OCI-M1 (cell line): ENCODE results near the gene HNF1A.

ENCODE experiments used
- DNase-seq: peaks from one replicate; lab custom pipeline; 2025; lab: John Stamatoyannopoulos, UW

HNF1A gene

DNA sequence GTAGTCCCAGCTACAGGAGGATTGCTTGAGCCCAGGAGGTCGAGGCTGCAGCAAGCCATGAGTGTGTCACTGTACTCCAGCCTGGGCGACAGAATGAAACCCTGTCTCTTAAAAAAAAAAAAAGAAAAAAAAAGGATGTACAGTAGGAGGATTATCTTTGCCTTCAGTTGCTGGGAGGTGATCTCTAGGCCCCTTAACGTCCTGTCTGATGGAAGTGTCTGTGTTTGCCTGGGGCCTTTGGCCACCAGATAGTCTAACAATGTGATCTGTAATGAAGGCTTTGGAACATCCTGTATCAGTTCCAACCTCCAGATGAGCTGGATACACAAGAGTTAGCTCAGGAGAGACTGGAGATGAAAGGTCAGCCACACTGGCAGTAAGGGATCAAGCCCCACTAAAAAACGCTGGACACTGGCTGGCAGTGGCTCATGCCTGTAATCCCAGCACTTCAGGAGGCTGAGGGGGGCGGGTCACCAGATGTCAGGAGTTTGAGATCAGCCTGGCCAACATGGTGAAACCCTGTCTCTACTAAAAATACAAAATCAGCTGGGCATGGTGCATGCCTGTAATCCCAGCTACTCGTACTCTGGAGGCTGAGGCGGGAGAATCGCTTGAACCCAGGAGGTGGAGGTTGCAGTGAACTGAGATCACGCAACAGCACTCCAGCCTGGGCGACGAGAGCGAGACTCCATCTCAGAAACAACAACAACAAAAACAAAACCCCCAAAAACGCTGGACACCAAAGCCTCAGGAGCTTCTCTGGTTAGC is 19.0 kb upstream of the HNF1A start:
- DNase-seq: no peak

DNA sequence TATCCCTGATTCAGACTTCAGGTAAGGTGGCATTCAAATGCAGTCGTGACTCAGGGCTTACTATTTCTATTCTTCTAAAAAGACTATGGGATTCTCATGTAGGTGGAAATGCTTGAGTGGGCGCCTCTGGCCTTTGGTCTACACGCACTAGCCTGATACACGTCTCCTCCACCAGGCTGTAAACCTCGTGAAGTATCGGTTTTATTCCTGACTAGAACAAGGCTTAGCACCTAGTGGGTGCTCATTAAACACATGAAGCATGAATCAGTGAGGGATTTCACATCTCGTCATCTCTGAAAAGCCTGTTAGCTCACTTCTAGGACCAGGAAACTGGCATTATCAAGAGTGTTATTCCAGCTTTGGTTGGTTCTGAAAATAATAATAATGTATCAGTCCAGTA is 17.7 kb upstream of the HNF1A start:
- no peak for DNase-seq

DNA sequence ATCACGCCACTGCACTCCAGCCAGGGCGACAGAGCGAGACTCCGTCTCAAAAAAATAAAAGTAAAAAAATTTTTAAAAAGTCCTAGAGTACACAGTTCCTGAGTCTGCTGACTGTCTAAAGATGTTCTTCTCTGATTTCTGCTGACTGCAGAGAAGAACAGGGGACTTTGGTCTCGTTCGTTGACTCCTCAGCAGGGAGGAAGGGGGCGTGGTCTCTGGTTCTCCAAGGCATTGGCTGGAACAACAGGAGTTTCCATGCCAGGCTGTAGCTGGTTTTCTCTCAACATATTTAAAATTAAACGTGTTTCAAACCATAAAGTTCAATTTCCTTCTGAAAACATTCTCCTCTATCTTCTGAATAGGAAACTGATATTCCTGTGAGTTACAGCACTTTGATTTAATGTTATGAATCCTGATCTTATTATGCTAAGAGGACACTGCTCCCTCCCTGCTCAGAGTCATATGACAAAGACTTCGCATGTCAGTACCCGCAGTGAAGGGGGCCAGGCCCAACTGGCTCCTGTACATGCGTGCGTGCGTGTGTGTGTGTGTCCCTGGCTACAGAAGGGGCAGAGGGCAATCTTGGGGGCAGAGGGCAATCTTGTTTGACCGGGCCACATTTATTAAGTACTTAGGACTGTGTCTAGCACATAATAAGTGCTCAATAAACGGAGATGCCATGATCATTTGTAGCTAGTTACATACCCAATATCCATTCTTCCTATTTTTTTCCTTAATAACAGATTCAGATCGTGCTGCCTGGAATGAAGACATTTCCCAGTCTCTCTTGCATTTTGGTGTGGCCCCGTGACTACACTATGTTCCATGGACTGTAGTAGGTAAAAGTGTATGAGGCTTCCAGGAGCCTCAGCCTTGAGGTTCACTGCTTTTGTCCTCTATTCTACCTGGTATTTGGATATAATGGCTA is 16.5 kb upstream of the HNF1A start:
- DNase-seq: no peak

DNA sequence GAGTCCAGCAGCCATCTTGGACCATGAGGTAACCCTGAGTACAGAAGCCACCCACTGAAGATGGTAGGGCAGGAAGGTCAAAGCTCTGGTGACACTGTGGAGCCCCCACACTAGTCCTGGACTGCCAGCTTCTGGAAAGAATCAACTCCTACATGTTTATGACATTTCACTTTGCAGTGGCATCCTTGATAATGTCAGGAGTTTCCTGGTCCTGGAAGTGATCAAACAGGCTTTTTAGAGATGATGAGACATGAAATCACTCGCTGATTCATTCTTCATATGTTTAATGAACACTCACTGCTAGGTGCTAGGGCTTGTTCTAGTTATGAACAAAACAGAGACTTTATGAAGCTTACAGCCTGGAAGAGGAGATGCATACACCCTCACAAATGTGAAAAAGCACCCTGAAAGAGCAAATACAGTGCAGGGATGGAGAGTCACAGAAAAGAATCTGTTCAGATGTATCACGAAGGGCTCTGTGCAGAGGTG is 15.8 kb upstream of the HNF1A start:
- DNase-seq: no peak

DNA sequence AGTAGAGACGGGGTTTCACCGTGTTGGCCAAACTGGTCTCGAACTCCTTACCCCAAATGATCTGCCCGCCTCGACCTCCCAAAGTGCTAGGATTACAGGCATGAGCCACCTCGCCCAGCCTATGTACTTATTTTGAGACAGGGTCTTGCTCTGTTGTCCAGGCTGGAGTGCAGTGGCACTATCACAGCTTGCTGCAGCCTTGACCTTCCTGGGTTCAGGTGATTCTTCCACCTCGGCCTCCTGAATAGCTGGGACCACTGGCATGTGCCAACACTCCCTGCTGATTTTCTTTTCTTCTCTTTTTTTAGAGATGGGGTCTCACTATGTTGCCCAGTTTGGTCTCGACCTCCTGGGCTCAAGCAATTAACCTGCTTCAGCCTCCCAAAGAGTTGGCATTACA is 14.0 kb upstream of the HNF1A start:
- no peak for DNase-seq

DNA sequence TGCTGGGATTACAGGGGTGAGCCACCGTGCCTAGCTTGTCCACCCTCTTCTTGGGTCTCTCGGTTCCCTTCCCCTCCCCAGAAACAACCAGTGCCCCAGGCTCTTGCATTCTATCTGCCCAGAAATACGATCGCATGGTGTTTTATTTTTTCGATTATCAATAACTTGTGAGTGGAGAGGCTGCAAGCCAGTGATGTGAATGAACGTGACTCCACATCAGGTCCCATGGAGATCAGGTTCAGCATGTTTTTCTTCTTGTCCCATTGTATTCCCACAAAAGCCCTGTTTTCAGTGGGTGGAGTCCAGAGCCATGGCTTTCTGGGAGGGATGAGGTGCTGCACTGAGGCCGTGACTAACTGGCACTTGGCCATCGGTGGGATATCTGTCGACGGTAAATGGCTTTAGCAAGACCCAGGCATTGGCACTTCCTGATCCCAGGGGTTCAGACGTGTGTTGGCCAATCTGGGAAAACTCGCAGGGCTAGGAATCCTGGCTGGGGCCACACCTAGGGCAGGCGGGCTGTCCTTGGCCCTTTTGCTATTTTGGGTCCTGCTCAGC is 12.7 kb upstream of the HNF1A start:
- no peak for DNase-seq

DNA sequence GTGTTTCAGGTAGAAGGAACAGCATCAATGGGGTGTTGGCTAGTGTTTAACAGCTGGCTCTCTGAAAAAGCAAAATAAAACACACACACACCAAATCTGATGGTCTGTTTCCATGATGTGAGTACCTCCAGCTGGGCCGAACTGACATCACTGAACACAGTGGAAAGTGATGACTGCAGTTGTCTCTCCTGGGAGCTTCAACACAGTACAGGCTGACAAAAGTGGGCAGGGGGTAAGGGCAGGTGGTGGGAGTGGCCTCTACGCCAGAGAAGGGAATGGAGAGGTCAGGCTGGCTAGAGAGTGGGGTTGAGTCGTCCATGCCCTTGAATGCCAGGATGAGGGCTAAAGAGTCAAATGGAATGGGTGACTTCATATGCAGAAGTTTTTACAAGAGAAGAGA is 8.0 kb upstream of the HNF1A start:
- no peak for DNase-seq

DNA sequence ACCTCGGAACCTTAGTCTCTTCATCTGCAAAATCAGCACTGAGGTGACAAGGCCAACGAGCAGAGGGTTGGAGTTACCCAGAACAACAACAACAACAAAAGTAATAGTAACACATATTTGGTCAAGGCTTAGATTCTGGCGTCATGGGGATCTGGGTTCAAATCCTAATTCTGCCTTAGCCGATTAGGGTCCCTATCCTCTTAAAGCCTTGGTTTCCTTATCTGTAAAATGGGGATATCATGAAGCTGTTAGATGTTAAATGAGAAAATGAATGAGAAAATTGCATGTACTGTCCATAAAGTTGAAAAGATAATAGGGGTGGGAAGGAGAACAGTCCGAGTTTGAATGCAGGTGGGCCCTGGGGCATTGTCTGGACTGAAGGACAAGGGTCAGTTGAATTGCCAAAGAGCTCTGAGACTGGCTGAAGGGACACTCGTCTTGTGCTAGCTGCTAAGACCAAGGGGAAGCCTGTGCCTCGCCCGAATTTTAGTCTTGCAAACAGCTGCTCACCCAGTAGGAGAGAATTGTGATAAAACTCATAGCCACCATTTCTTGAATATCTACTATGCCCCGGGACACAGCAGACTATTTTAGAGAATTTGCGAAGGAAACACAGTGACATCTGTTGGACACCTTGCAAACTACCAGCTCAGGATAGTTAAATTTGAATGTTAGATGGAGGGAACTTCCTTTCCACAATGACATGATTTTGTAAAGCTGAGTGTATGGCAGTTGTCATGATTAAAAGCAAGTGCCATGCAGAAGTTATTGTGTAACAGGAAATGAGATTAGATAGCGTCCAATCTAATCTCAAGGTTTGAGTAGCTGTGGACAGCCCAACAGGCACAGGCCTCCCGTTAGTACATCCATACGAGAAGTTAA is 6.8 kb upstream of the HNF1A start:
- peak; percentile 92 for DNase-seq

DNA sequence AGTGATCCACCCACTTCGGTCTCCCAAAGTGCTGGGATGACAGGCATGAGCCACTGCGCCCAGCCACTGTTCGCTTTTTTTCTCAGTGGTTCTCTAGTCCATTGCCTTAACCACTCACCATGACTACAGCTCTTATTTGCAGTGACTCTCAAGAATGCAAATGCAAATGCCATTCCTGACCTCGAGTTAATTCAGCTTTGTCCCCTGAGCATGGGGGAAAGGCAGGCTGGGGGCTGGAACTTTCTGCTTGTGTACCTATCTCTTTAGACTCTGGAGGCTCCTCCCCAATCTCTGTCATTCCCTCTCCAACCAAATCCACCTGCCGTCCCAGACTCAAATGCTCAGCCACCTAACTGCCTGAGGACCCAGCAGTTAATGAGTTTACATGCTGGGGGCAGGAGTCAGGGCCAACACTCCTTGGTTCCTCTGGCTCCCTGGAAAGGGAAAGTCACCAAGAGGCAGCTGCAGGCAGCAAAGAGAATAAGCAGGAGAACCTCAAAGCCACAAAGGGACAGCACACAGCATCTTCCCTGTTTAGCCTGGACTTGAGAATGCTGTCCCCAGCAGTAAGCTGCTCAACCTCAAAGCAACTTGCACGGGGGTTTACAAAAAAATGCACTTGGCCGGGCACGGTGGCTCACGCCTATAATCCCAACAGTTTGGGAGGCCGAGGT is 5.3 kb upstream of the HNF1A start:
- peak; percentile 10 for DNase-seq

DNA sequence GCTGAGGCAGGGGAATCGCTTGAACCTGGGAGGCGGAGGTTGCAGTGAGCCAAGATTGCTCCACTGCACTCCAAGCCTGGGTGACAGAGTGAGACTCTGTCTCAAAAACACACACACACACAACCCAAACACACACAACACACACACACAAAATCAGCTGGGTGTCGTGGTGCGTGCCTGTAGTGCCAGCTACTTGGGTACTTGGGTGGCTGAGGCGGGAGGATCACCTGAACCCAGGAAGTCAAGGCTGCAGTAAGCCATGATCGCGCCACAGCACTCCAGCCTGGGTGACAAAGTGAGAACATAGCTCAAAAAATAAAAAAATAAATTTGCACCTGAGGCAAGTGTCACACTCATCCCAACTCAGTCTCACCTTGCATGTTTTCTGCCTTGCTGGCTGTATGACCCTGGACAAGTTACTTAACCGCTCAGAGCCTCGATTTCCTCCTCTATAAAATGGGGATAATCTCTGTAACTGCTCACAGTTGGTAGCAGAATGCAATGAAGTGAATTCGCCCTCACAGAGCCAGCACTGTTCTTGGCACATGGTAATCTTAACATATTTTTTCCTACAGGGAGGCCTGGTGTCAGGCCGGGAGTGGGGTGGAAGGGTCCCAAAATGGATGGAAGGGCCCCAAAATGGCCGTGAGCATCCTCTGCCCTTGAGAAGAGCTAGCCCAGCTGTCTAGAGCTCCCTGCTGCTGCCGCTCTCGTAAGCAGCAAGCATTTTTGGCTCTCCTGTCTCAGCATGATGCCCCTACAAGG is 630 bp upstream of the HNF1A start:
- DNase-seq: no peak

DNA sequence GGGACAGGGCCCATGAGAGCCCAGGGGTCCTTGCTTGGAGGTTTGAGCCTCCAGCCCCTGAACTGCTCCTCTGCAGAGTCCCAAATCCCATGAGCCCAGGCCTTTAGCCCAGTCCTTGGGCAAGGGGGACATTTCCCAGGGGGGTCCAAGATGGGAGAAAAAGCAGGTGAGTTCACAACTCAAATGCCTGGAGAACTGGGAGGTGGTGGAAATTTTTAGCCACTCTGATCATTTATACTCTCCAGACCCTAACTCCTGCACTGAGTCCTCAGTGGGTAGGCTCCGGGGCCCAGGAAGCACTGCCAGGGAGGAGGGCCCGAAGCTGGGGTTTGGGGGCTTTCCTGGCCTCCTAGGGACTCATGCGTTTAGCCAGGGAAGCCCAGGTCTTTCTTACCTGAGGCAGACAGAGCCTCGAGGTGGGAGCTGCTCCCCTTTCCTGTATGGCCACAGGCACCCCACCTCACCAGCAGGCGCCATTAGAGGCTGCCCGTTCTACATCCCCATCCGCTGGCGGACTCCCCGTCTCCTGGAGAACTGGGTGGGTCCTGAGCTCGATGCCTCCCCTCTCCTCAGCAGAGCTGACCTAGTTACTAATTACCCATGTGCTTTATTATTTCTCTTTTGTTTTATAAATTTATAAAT is 998 bp downstream of the HNF1A start:
- DNase-seq: no peak

DNA sequence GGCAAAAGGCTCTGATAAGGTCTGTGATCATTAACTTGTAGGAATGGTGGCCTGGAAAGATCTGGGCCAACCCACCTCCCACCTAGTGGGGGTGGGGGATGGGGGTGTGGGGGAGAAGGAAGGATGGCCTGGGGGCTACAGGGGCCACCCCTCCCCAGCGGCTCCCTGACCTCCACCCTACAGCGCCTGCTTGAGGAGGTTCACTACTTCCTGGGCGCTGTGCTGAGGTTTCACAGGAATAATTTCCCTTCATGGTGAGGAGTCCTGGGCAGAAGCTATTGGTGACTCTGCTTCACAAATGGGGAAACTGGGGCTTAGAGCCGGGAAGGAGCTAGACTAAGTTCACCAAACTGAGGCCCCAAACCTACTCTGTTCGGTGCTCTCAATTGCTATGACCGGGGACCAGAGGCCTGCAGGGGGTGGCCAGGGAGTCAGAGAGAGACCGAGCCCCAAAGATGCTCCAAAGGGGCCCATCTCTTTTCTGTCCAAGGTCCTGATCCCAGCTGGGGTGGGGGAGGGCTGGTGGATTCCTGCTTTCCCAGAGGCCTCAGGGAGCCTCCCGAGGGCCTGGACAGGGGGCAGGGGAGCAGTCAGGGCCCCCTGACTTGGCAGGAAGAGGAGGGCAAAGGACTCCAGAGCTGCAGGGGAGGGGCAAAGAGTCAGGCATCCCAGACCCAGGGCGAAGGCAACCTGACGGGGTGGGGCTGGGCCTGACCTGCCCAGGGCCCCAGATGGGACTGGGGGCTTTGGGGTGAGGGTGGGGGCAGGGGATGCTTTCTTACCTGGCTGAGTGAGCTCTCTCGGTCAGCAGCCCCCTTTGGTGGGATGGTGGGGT is 1.7 kb downstream of the HNF1A start:
- DNase-seq: no peak

DNA sequence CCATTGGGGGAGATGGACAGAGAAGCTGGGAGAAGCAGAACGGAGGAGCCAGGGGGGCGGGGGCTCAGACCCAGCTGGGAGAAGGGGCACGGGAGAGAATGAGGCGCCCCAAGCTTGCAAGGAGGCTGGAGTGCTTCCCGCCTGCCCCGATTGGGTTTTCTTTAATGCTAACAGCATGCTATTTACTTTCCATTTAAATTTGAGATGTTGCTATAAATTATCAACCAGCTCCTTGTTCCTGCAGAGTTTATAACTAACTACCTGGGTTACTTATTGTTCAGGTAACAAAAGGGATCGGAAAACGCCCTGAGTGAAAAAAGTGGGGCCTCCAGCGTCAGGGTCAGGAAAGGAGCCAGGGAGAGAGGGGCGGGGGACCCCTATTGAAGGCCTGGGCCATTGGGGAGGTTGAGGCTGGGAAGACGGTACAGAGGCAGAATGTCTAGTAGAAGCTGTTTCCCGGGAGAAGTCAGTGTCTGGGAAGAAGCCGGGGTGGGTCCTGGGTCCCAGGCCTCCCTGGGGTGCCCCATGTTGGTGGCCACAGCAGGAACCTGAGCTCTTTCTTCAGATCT is 2.5 kb downstream of the HNF1A start:
- DNase-seq: no peak

DNA sequence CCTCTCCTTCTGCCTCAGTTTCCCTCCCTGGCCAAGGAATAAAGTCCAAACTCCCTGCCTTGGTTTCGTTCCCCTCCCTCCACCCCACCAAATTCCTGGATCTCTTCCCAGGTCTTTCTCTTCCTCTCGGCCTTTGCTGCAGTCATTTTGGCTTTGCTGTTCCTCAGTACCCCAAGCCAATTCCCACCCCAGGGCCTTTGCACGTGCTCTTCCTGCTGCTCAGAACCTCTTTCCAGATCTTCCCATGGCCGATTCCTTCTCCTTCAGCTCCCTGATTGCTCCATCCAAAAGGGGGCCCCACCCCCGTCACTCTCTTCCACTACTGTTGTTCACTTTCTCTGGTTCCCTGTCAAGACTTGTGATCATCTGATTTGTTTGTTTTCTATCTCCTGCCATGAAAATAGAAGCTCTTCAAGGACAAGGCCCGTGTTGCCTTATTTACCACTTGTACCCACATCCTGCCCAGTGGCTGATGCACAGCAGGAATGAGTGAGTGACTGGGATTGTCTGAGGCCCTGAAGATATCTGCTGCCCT is 3.1 kb downstream of the HNF1A start:
- no peak for DNase-seq

DNA sequence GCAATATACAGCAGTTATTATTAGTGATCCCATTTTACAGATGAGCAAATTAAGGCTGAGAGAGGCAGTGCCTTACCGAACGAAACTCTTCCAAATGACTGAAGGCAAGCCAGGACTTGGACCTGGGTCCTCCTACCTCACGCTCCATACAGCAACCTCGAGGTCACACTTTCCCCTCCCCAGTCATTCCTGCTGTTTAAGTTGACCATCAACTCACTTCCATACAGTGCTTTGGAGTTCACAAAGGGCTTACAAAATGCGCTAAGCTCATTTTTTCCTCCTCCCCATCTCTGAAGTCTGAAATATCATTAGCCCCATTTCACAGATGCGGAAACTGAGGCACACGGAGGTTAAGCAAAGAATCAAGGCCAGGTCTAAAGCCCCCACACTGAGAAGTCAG is 4.3 kb downstream of the HNF1A start:
- no peak for DNase-seq

DNA sequence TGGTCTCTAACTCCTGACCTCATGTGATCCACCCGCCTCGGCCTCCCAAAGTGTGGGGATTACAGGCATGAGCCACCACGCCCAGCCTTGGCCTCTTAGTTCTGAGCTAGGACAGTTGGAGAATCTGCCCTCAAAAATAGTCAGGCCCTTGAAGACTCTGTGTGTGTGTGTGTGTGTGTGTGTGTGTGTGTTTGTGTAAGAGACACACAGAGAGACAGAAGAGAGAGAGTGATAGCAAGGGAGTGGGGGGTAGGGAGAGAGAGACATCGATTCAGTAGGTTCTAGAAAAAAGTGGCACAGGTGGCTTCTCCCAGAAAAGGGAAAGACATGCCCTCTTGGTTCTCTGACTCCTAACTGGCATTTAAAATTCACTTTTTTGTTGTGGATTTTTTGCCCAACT is 5.4 kb downstream of the HNF1A start:
- DNase-seq: no peak

DNA sequence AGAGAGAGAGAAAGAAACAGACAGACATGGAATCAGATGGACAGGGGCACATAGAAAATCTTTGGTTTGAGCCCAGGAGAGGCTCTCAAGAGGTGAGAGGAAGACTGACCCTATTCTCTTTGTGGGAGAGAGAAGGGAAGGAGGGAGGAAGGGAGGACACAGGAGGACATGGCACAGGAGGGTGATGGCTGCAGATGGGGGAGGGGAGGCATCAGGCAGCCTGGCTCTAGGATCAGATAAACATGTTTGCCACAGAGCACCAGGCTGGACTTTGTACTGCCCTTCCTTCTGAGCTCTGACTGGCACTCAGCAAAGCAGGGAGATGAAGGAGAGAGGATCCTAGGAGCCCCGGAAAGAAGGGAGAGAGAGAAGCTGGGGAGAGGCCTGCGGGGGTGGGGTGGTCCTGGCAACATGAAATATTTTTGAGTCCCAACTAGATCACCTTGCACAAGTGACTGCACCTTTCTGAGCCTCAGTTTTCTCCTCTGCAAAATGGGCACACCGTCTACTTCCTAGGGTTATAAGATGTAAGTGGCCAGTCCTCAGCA is 6.1 kb downstream of the HNF1A start:
- DNase-seq: peak; percentile 17

DNA sequence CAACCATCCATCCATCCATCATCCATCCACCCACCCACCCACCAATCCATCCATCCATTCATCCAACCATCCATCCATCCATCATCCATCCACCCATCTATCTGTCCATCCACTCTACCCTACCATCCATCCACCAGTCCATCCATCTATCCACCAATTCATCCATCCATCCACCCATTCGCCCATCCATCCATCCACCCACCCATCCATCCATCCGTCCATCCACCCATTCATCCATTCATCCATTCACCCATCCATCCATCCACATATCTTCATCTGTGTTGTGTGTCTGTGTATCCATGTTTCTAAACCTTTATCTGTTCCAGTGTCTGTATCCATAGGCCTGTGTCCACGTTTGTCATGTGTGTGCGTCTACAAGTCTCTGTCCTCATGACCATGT is 9.9 kb downstream of the HNF1A start:
- DNase-seq: no peak
